HL-60/S4 treated with phorbol 12-myristate 13-acetate at 8.2 ng/mL for 4 days and 3 days (cell line): ENCODE results near the gene CDC26.

ENCODE experiments used
- in situ Hi-C: fragments of 300-500 bp; cut with MboI; formaldehyde crosslinking; loops from 2 replicates; pipeline ENCODE4 v1.15.0; 2022; ENCODE audit warnings: low sequenced_read_pairs

CDC26 gene

DNA sequence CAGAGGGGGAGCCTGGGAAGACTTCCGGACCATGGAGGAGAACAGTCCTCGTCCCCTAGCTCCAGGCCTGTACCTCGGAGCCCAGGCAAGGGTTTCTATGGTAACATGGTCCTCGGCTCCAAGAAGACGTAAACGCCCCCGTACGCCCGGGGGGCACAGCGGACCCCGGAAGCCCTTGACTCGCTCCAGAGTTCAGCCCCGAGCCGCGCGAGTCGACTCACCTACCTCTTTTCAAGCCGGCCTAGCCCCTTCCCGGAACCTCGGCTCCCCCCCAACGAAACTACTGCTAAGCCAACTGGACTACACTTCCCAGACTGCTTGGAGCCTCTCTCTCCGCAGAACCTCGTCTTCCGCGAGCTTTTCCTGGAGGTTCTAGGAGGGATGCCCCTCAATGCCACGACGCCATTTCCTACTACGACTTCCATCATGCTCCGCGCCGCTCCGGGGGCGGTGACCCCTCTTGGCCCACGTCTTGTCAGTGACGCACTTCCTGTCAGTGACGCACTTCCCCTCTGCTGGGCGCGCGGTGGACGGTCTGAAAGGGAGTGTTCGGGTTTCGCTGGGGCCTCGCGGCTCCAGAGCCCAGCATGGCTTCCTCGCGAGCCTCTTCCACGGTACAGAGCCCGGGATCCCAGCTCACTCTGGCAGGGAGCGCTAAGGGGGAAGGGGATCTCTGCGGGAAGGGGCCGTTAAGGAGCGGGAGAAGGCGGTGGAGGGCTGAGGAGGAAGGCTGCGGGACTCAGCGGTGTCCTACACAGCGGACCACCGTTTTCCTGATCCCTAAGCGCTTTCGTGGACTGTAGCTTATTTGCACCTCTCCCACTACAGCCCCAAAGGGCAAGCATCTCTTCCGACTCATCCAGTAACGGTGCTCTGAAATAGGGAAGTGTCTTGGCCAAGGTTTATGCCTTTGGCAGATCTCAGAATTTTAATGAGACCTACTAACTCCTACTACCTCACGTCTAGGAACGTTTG, at the start of gene CDC26, which contains the start of gene PRPF4:
CDC26 (minus strand) TSS at position 416 of the 975 bp plus-strand sequence. CDS start 3,065 bp downstream, outside the sequence.
PRPF4 (plus strand) TSS at position 502 of the 975 bp plus-strand sequence; CDS start at position 588, 86 bp downstream.
- in situ Hi-C loops, result no loop called here

- in situ Hi-C loops, result loop anchor here (25.0 kb wide), 1 partner anchor 340 kb away; no protein-coding TSS in a partner anchor
These were observed 47.3 kb upstream of the CDC26 start for GRCh38 chr9:113322671-113323070.

DNA sequence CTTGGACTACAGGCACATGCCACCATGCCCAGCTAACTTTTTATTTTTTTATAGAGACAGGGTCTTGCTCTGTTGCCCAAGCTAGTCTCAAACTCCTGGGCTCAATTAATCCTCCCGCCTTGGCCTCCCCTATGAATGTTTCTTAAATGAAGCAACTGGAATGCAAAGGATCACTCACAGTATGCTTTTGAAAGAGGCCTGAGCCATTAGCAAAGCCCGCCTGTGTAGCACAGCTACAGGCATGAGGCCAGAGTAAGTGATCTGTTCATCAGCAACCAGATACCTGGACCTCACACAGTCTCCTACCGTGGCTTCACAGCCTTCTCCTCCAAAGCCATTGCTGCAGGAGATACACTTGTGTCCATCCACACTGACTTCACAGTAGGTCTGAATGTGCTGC, 44.7 kb upstream of the CDC26 start:
- in situ Hi-C loops, result loop anchor here (25.0 kb wide), 1 partner anchor 342 kb away; no protein-coding TSS in a partner anchor

GRCh38 chr9:113319054-113319453, 43.7 kb upstream of the CDC26 start:
- in situ Hi-C loops, result loop anchor here (25.0 kb wide), 1 partner anchor 343 kb away; no protein-coding TSS in a partner anchor

GRCh38 chr9:113317777-113318176, 42.4 kb upstream of the CDC26 start:
- in situ Hi-C loops, result loop anchor here (25.0 kb wide), 1 partner anchor 345 kb away; no protein-coding TSS in a partner anchor

GRCh38 chr9:113316030-113316429, 40.7 kb upstream of the CDC26 start:
- in situ Hi-C loops, result loop anchor here (25.0 kb wide), 1 partner anchor 346 kb away; no protein-coding TSS in a partner anchor

DNA sequence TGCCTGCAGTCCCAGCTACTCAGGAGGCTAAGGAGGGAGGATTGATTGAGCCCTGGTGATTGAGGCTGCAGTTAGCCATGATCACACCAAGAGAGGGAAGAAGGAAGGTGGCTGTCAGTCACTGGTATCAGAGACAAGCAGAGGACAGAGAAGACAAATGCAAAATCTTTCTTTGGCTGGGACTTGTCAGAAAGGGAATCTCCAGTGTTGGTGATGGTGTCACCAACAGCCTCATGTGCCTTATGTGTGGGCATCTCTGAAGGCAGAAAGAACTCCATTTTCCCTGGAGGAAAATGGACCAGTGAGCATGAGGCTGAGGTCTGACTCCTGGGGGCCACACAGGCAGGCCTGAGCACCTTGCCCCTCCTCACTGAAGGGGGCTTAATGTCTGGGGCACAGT, 39.9 kb upstream of the CDC26 start:
- in situ Hi-C loops, result loop anchor here (25.0 kb wide), 1 partner anchor 347 kb away; no protein-coding TSS in a partner anchor

- in situ Hi-C loops, result loop anchor here (25.0 kb wide), 1 partner anchor 349 kb away; no protein-coding TSS in a partner anchor
These were observed 37.9 kb upstream of the CDC26 start for GRCh38 chr9:113313261-113313660.

DNA sequence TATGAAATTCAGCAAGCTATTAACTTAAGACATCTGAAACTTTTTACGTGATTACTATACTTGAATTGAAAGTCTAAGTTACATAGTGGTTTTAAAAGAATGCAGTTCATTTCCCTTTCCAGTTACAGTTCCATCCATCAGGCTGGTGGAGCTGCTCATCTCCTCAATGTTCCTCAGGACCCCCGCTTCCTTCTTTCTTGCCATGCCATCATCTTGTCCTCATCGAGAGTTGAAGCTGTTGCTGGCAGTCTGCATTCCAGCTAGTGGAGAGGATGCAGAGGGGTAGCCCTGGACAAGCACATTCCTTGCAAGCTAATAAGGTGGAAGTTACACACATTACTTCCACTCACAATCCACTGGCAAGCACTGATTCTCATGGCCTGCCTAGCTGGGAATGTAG, 36.6 kb upstream of the CDC26 start:
- in situ Hi-C loops, result loop anchor here (25.0 kb wide), 1 partner anchor 350 kb away; no protein-coding TSS in a partner anchor

DNA sequence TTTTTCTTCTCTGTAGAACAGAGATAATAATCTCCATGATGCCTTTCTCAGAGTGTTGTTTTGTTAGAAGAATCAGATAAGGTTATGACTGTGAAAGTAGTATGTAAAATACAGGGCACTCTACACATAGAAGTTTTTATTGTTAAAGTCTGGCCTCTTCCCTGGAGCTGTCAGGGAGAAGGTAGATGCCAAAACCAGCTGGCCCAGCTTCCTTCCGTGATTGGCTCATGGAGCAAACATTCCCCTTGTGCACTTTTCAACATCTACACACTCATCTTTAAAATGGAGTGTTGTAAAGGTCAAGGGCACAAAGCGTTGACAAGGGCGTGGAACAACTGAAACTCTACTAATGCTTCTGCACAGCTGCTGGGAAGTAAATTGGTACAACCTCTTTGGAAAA, 35.2 kb upstream of the CDC26 start:
- in situ Hi-C loops, result loop anchor here (25.0 kb wide), 1 partner anchor 352 kb away; no protein-coding TSS in a partner anchor

GRCh38 chr9:113309204-113309813, 33.9 kb upstream of the CDC26 start:
- in situ Hi-C loops, result loop anchor here (25.0 kb wide), 1 partner anchor 353 kb away; no protein-coding TSS in a partner anchor

GRCh38 chr9:113307396-113307975, 32.1 kb upstream of the CDC26 start:
- in situ Hi-C loops, result loop anchor here (25.0 kb wide), 1 partner anchor 355 kb away; no protein-coding TSS in a partner anchor

DNA sequence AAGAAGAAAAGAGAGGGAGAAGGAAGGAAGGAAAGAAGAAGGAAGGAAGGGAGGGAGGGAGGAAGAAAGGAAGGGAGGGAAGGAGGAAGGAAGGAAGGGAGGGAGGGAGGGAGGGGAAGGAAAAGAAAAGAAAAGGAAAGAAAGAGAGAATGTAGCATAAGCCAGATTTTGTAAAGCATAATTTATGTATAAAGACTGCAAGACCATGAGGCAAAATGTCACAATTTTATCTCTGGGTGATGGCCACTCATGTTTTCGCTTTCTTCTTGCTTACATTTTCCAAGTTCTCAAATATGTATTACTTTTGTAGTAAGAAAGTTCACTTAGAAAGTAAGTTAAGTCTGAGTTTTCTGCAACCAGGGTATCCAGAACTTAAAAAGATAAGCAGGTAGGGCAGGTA, 31.2 kb upstream of the CDC26 start:
- in situ Hi-C loops, result loop anchor here (25.0 kb wide), 1 partner anchor 356 kb away; no protein-coding TSS in a partner anchor

DNA sequence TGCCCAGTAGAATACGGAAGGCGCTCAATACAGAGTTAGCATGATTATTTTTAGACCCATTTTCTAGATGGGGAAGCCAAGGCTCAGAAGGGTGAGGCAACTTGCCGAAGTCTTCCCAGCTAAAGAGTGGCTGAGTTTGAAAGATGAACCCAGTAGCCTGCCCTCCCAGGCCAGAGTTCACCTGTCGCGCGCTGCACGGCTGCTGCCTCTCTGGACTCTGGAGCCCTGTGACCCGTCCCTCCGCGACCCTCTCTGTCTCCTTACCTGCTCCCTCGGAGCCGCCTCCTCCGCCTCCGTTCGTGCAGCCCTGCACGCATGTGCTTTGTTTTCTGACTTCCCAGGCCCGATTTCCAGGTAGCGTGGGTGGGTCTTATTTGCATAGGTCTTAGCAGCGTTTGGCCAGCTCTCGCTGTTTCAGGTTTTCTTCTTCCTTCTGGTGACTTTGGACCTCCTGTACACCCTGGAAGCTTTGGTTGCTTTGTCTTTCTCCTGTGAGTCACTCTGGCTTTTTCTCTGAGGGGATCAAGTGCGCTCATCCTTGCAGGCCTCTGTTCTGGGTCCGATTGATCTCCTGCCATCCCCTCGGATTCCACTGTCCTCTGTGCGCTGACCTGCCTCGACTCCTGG, 27.5 kb upstream of the CDC26 start, which contains the start of gene RNF183:
RNF183 (minus strand) TSS at position 585 of the 627 bp plus-strand sequence. CDS start 5,192 bp downstream, outside the sequence.
- in situ Hi-C loops, result loop anchor here (25.0 kb wide), 1 partner anchor 359 kb away; no protein-coding TSS in a partner anchor

DNA sequence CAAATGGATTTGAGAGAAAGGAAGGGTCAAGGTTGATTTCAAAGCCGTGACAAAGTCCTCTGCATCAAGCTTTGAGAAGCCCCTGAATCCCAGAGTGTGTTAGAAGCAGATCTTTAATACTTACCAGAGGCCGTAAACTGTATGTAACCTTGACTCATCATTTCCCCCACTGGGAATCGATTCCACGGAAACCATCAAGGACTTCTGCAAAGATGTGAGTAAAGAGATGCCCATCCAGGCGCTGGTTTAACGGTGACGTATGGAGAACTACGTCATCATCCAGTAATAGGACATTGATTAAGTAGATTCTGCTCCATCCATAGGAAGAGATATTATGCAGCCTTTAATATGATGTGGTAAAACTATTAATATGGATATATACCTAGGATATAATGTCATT, 26.2 kb upstream of the CDC26 start:
- in situ Hi-C loops, result loop anchor here (25.0 kb wide), 1 partner anchor 361 kb away; no protein-coding TSS in a partner anchor

DNA sequence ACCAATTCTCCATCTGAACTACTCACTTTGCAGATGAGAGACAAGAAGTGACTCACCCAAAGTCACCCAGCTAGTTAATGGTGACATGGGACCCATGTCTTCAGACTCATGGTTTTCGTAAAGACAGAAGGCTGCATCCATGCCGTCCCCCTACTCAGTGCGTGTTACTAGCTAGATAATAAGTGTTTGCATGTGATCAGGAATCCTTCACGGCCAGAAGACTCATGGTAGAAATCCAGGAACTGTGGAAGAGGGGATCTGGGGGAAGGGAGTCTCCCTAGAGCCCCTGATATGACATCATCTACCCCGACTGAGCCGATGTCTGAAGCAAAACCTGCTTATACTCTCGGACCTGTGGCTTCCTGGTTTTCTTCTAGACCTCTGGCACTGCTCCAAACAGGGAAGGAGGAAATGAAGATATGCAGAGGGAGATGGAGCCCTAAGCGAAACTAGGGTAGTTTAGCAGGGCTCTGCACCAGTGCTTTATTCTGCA, 24.5 kb upstream of the CDC26 start:
- in situ Hi-C loops, result loop anchor here (25.0 kb wide), 1 partner anchor 362 kb away; no protein-coding TSS in a partner anchor

- in situ Hi-C loops, result no loop called here
These were observed 23.8 kb upstream of the CDC26 start for GRCh38 chr9:113298924-113299770.

- in situ Hi-C loops, result no loop called here
These were observed 22.9 kb upstream of the CDC26 start for GRCh38 chr9:113298311-113298710.
